Measurements from ENCODE around the gene MACROD2. TPM values are rescaled to one million over a fixed set of nuclear protein-coding genes. Genes with fewer than 3 reads are reported as not detected.

MACROD2 gene
- total and polyA plus RNA-seq, 4 donors: 0.66 to 10.5 (median 3.3) TPM

DNA sequence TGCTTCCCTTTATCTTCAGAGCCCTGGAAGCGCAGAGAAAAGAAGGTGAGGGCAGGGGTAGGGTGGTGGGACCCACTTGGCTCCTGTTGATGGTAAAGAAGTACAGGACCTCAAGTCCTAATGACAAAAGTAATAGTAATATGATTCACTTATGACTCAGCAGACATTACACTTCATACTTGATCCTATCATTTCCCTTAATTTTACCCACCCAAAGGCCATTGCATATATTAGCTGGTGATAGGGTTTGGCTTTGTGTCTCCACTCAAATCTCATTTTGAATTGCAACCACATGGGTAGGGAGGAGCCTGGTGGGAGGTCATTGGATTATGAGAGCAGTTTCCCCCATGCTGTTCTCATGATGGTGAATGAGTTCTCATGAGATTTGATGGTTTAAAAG lies 1697.3 kb downstream of the MACROD2 start:
- Histone ChIP-seq H3K4me1 (ENCODE audit: control insufficient read depth in 4 of 4, insufficient read depth in 4 of 4, low read length in 3 of 4) (no peaks in the 10 kb centered on the region), H3K36me3 (ENCODE audit: control insufficient read depth in 4 of 4, insufficient read depth in 3 of 4, low read depth in 1 of 4, low read length in 3 of 4) (no peaks in the 10 kb centered on the region), H3K9ac (ENCODE audit: low read depth in 1 of 2, low read length in 2 of 2) (no peak overlapping the region), H3K27me3 (ENCODE audit: control insufficient read depth in 4 of 4, insufficient read depth in 4 of 4, low read length in 3 of 4) (no peaks in the 10 kb centered on the region), H3K27ac (ENCODE audit: low read depth in 1 of 2, low read length in 2 of 2) (no peak overlapping the region), H3K9me3 (ENCODE audit: control insufficient read depth in 4 of 4, low read length in 3 of 4) (no peaks in the 10 kb centered on the region), H3K4me3 (ENCODE audit: low read depth in 1 of 3, low read length in 3 of 3) (no peak overlapping the region)
- 95% methylated on average over 1 of the region's 1 CpG for WGBS
- TF ChIP-seq, protein P1, sequence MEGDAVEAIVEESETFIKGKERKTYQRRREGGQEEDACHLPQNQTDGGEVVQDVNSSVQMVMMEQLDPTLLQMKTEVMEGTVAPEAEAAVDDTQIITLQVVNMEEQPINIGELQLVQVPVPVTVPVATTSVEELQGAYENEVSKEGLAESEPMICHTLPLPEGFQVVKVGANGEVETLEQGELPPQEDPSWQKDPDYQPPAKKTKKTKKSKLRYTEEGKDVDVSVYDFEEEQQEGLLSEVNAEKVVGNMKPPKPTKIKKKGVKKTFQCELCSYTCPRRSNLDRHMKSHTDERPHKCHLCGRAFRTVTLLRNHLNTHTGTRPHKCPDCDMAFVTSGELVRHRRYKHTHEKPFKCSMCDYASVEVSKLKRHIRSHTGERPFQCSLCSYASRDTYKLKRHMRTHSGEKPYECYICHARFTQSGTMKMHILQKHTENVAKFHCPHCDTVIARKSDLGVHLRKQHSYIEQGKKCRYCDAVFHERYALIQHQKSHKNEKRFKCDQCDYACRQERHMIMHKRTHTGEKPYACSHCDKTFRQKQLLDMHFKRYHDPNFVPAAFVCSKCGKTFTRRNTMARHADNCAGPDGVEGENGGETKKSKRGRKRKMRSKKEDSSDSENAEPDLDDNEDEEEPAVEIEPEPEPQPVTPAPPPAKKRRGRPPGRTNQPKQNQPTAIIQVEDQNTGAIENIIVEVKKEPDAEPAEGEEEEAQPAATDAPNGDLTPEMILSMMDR (IDR thresholded peaks at IDR 0.05; ENCODE audit: low read depth, low read length, missing input control): no peak
- TF ChIP-seq FOXA1 (IDR thresholded peaks at IDR 0.05): no peak
- no peak for TF ChIP-seq RAD21 (IDR thresholded peaks at IDR 0.05)
- no peak for TF ChIP-seq RXRA (IDR thresholded peaks at IDR 0.05)
- no peak for TF ChIP-seq TAF1 (conservative IDR thresholded peaks at IDR 0.05)
- no peak for TF ChIP-seq JUND (IDR thresholded peaks at IDR 0.05)
- no peak for TF ChIP-seq GABPA (IDR thresholded peaks at IDR 0.05 in 1 of 2, conservative IDR thresholded peaks at IDR 0.05 in 1 of 2)
- no peak for DNase-seq (ENCODE audit: low spot score)

DNA sequence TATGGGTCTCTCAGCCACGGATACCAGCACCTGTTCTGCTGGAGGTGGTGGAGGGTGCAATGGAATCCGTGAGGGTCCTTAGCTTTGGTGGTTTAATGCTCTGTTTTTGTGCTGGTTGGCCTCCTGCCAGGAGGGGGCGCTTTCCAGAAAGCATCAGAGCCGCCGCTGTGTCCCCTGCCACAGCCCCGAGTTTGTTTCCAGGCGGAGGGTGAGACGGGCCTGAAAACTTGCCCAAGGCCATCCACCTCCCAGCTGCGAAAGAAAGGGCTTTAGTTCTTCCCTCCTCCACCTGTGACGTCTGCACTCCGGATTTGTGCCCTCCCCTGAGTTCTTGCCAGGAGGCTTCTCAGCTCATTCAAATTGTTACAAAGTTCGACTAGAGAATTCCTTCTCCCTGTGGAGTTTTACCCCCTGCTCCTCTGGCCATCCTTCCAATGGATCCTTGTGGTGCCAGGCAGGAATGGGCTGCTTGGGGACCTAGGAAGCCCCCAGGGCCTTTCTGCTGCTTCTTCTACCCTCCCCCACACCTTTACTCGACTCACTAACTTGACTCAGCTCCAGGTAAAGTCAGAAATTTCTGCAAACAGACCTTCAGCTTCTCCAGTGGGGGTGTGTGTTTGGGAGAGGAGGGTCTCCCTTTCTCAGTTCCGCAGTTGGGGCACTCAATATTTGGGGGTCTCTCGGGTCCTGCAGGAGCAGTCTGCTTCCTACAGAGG lies 1704.3 kb downstream of the MACROD2 start:
- TF ChIP-seq GABPA (IDR thresholded peaks at IDR 0.05 in 1 of 2, conservative IDR thresholded peaks at IDR 0.05 in 1 of 2): no peak
- TF ChIP-seq, protein P2, sequence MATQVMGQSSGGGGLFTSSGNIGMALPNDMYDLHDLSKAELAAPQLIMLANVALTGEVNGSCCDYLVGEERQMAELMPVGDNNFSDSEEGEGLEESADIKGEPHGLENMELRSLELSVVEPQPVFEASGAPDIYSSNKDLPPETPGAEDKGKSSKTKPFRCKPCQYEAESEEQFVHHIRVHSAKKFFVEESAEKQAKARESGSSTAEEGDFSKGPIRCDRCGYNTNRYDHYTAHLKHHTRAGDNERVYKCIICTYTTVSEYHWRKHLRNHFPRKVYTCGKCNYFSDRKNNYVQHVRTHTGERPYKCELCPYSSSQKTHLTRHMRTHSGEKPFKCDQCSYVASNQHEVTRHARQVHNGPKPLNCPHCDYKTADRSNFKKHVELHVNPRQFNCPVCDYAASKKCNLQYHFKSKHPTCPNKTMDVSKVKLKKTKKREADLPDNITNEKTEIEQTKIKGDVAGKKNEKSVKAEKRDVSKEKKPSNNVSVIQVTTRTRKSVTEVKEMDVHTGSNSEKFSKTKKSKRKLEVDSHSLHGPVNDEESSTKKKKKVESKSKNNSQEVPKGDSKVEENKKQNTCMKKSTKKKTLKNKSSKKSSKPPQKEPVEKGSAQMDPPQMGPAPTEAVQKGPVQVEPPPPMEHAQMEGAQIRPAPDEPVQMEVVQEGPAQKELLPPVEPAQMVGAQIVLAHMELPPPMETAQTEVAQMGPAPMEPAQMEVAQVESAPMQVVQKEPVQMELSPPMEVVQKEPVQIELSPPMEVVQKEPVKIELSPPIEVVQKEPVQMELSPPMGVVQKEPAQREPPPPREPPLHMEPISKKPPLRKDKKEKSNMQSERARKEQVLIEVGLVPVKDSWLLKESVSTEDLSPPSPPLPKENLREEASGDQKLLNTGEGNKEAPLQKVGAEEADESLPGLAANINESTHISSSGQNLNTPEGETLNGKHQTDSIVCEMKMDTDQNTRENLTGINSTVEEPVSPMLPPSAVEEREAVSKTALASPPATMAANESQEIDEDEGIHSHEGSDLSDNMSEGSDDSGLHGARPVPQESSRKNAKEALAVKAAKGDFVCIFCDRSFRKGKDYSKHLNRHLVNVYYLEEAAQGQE (IDR thresholded peaks at IDR 0.05): no peak
- TF ChIP-seq, protein P3, sequence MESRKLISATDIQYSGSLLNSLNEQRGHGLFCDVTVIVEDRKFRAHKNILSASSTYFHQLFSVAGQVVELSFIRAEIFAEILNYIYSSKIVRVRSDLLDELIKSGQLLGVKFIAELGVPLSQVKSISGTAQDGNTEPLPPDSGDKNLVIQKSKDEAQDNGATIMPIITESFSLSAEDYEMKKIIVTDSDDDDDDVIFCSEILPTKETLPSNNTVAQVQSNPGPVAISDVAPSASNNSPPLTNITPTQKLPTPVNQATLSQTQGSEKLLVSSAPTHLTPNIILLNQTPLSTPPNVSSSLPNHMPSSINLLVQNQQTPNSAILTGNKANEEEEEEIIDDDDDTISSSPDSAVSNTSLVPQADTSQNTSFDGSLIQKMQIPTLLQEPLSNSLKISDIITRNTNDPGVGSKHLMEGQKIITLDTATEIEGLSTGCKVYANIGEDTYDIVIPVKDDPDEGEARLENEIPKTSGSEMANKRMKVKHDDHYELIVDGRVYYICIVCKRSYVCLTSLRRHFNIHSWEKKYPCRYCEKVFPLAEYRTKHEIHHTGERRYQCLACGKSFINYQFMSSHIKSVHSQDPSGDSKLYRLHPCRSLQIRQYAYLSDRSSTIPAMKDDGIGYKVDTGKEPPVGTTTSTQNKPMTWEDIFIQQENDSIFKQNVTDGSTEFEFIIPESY (IDR thresholded peaks at IDR 0.05): no peak
- TF ChIP-seq RAD21 (IDR thresholded peaks at IDR 0.05): no peak
- TF ChIP-seq EGR1 (IDR thresholded peaks at IDR 0.05; ENCODE audit: low read depth in 2 of 2): no peak
- TF ChIP-seq FOXA1 (IDR thresholded peaks at IDR 0.05): no peak
- TF ChIP-seq, protein P1 (IDR thresholded peaks at IDR 0.05; ENCODE audit: low read depth, low read length, missing input control): no peak
- no peak for TF ChIP-seq NR2F2 (IDR thresholded peaks at IDR 0.05)
- TF ChIP-seq YY1 (IDR thresholded peaks at IDR 0.05): no peak
- no peaks in the 10 kb centered on the region for H3K36me3 ChIP-seq (ENCODE audit: control insufficient read depth in 4 of 4, insufficient read depth in 3 of 4, low read depth in 1 of 4, low read length in 3 of 4)
- H3K9me3 ChIP-seq (ENCODE audit: control insufficient read depth in 4 of 4, low read length in 3 of 4): no peaks in the 10 kb centered on the region
- H3K4me3 ChIP-seq (ENCODE audit: low read depth in 1 of 3, low read length in 3 of 3): no peak overlapping the region
- H3K27me3 ChIP-seq (ENCODE audit: control insufficient read depth in 4 of 4, insufficient read depth in 4 of 4, low read length in 3 of 4): no peaks in the 10 kb centered on the region
- H3K4me1 ChIP-seq (ENCODE audit: control insufficient read depth in 4 of 4, insufficient read depth in 4 of 4, low read length in 3 of 4): no peaks in the 10 kb centered on the region
- 87% methylated on average over 15 of the region's 15 CpGs for whole genome bisulfite sequencing
- no peak for DNase-seq (ENCODE audit: low spot score)
- H3K27ac ChIP-seq (ENCODE audit: low read depth in 1 of 2, low read length in 2 of 2): no peak overlapping the region
- no peak overlapping the region for H3K9ac ChIP-seq (ENCODE audit: low read depth in 1 of 2, low read length in 2 of 2)

Data from liver (tissue), 9 donors.